Measurements from ENCODE around the gene SYNPR. TPM values are rescaled to one million over a fixed set of nuclear protein-coding genes. Genes with fewer than 3 reads are reported as not detected.

SYNPR gene
- total RNA-seq, 1 experiment from 2014 or later, result 17.6 TPM

GRCh38 chr3:63528325-63529000, 250.4 kb downstream of the SYNPR start:
- no TSS peak for BruUV-seq (replicated peaks)
- intact Hi-C loops (cut with micrococcal nuclease; ENCODE audit: unreplicated experiment), result no loop called here
- Histone ChIP-seq H3K36me3 (ENCODE audit: insufficient read depth, low read length, poor library complexity, severe bottlenecking) (no peaks in the 10 kb centered on the region), H3K27ac (ENCODE audit: low read depth, low read length, poor library complexity, severe bottlenecking) (no peak overlapping the region), H3K4me1 (ENCODE audit: insufficient read depth, low read length, poor library complexity, severe bottlenecking) (no peaks in the 10 kb centered on the region), H3K4me3 (ENCODE audit: low read depth, low read length, poor library complexity, severe bottlenecking) (no peak overlapping the region), H3K9me3 (ENCODE audit: low read depth, low read length, poor library complexity, severe bottlenecking) (no peaks in the 10 kb centered on the region), H3K27me3 (replicated peaks; ENCODE audit: insufficient read depth, low read depth, low read length, poor library complexity) (no peaks in the 10 kb centered on the region)
- ChIA-PET POLR2A (ENCODE audit: low non-redundant PET) (no interaction called here), CTCF (no interaction called here)
- DNase-seq (ENCODE audit: low spot score), result no peak
- TF ChIP-seq CTCF (conservative IDR thresholded peaks at IDR 0.05; ENCODE audit: low read depth, low read length) (no peak), EZH2 (IDR thresholded peaks at IDR 0.05; ENCODE audit: borderline replicate concordance, low read depth, low read length, poor library complexity, severe bottlenecking) (no peak)

GRCh38 chr3:63532521-63532920, 254.4 kb downstream of the SYNPR start:
- CTCF ChIA-PET, result no interaction called here
- H3K4me1 ChIP-seq (ENCODE audit: insufficient read depth, low read length, poor library complexity, severe bottlenecking), result no peaks in the 10 kb centered on the region
- no peak for DNase-seq (ENCODE audit: low spot score)
- TF ChIP-seq CTCF (conservative IDR thresholded peaks at IDR 0.05; ENCODE audit: low read depth, low read length) (no peak), EZH2 (IDR thresholded peaks at IDR 0.05; ENCODE audit: borderline replicate concordance, low read depth, low read length, poor library complexity, severe bottlenecking) (no peak)
- no peaks in the 10 kb centered on the region for H3K27me3 ChIP-seq (replicated peaks; ENCODE audit: insufficient read depth, low read depth, low read length, poor library complexity)
- no peak overlapping the region for H3K4me3 ChIP-seq (ENCODE audit: low read depth, low read length, poor library complexity, severe bottlenecking)
- POLR2A ChIA-PET (ENCODE audit: low non-redundant PET), result no interaction called here
- H3K27ac ChIP-seq (ENCODE audit: low read depth, low read length, poor library complexity, severe bottlenecking), result no peak overlapping the region
- no TSS peak for BruUV-seq (replicated peaks)
- no peaks in the 10 kb centered on the region for H3K9me3 ChIP-seq (ENCODE audit: low read depth, low read length, poor library complexity, severe bottlenecking)
- intact Hi-C loops (cut with micrococcal nuclease; ENCODE audit: unreplicated experiment), result no loop called here
- no peaks in the 10 kb centered on the region for H3K36me3 ChIP-seq (ENCODE audit: insufficient read depth, low read length, poor library complexity, severe bottlenecking)

- Histone ChIP-seq H3K36me3 (ENCODE audit: insufficient read depth, low read length, poor library complexity, severe bottlenecking) (no peaks in the 10 kb centered on the region), H3K4me1 (ENCODE audit: insufficient read depth, low read length, poor library complexity, severe bottlenecking) (no peaks in the 10 kb centered on the region), H3K27ac (ENCODE audit: low read depth, low read length, poor library complexity, severe bottlenecking) (no peak overlapping the region), H3K4me3 (ENCODE audit: low read depth, low read length, poor library complexity, severe bottlenecking) (no peak overlapping the region), H3K27me3 (replicated peaks; ENCODE audit: insufficient read depth, low read depth, low read length, poor library complexity) (no peaks in the 10 kb centered on the region), H3K9me3 (ENCODE audit: low read depth, low read length, poor library complexity, severe bottlenecking) (no peaks in the 10 kb centered on the region)
- CTCF ChIA-PET, result no interaction called here
- TF ChIP-seq EZH2 (IDR thresholded peaks at IDR 0.05; ENCODE audit: borderline replicate concordance, low read depth, low read length, poor library complexity, severe bottlenecking) (no peak), CTCF (conservative IDR thresholded peaks at IDR 0.05; ENCODE audit: low read depth, low read length) (no peak)
- intact Hi-C loops (cut with micrococcal nuclease; ENCODE audit: unreplicated experiment), result no loop called here
- POLR2A ChIA-PET (ENCODE audit: low non-redundant PET), result no interaction called here
- no TSS peak for BruUV-seq (replicated peaks)
- DNase-seq (ENCODE audit: low spot score), result no peak
These were observed 260.8 kb downstream of the SYNPR start for GRCh38 chr3:63538919-63539318.

Measured in A673 (cell line).